GM23248 (cell line): ENCODE data around the gene TNNI2. TPM values are rescaled to one million over a fixed set of nuclear protein-coding genes. Genes with fewer than 3 reads are reported as not detected.

Experiments
- DNase-seq: peaks from one replicate; pipeline ENCODE4 v3.0.0-alpha.2; 2015
- H2AFZ ChIP-seq: fragments of 200-600 bp; sonication (generic); 2 replicates; pipeline ENCODE4 v1.6.1; 2016; ENCODE audit warnings: antibody characterized with exemption
- H3F3A ChIP-seq: fragments of 200-600 bp; sonication (generic); 2 replicates; pipeline ENCODE4 v1.6.1; 2016; ENCODE audit warnings: mild to moderate bottlenecking, antibody characterized with exemption, mixed run types; ENCODE audit not compliant: insufficient read depth
- H3K27ac ChIP-seq: fragments of 200-600 bp; sonication (generic); 2 replicates; pipeline ENCODE4 v1.5.1; 2016; ENCODE audit warnings: mild to moderate bottlenecking
- H3K27me3 ChIP-seq: fragments of 200-600 bp; sonication (generic); replicated peaks from 2 replicates; pipeline ENCODE4 v1.6.1; 2016; ENCODE audit warnings: mild to moderate bottlenecking; ENCODE audit not compliant: insufficient read depth
- H3K36me3 ChIP-seq: fragments of 200-600 bp; sonication (generic); 2 replicates; pipeline ENCODE4 v1.6.1; 2016; ENCODE audit warnings: low read depth, mild to moderate bottlenecking
- H3K4me1 ChIP-seq: fragments of 200-600 bp; sonication (generic); 2 replicates; pipeline ENCODE4 v1.6.1; 2016; ENCODE audit warnings: mild to moderate bottlenecking; ENCODE audit not compliant: insufficient read depth
- H3K4me2 ChIP-seq: fragments of 200-600 bp; sonication (generic); one replicate; pipeline ENCODE4 v1.6.1; 2016; ENCODE audit warnings: mild to moderate bottlenecking; ENCODE audit not compliant: unreplicated experiment
- H3K4me3 ChIP-seq: fragments of 200-600 bp; sonication (generic); 2 replicates; pipeline ENCODE4 v1.5.1; 2016; ENCODE audit warnings: mild to moderate bottlenecking
- H3K79me2 ChIP-seq: fragments of 200-600 bp; sonication (generic); 2 replicates; pipeline ENCODE4 v1.6.1; 2016; ENCODE audit warnings: mild to moderate bottlenecking; ENCODE audit not compliant: insufficient read depth
- H3K9ac ChIP-seq: fragments of 200-600 bp; sonication (generic); 2 replicates; pipeline ENCODE4 v1.6.1; 2016; ENCODE audit warnings: mild to moderate bottlenecking
- H3K9me2 ChIP-seq: fragments of 200-600 bp; sonication (generic); 2 replicates; pipeline ENCODE4 v1.6.1; 2016; ENCODE audit warnings: mixed run types, mild to moderate bottlenecking, moderate library complexity; ENCODE audit not compliant: insufficient read depth
- H3K9me3 ChIP-seq: fragments of 200-600 bp; sonication (generic); one replicate; pipeline ENCODE4 v1.6.1; 2017; ENCODE audit warnings: low read depth
- H4K20me1 ChIP-seq: fragments of 200-600 bp; sonication (generic); 2 replicates; pipeline ENCODE4 v1.6.0; 2016; ENCODE audit not compliant: insufficient read depth
- EZH2 ChIP-seq: fragments of 200-600 bp; sonication (generic); IDR thresholded peaks from 2 replicates; pipeline ENCODE4 v1.6.1; 2018; ENCODE audit warnings: antibody characterized with exemption, mild to moderate bottlenecking; ENCODE audit not compliant: insufficient read depth, poor library complexity, severe bottlenecking
- EZH2phosphoT487 ChIP-seq: fragments of 200-600 bp; sonication (generic); IDR thresholded peaks from 2 replicates; pipeline ENCODE4 v1.6.1; 2018; ENCODE audit warnings: antibody characterized with exemption, moderate library complexity, mild to moderate bottlenecking, low read depth; ENCODE audit not compliant: insufficient read depth
- WGBS, 2 experiments: methylation state at CpG; one replicate each; pipeline ENCODE4 v1.1.6; 2015 to 2017; ENCODE audit warnings: low lambda C conversion rate in 2 of 2, low coverage in 1 of 2; ENCODE audit errors: missing lambda C conversion rate in 2 of 2; 5-methylcytosine and 5-hydroxymethylcytosine counted together
- in situ Hi-C: fragments of 300-500 bp; cut with MboI; formaldehyde crosslinking; loops from 2 replicates; pipeline ENCODE4 v1.15.0; 2020
- polyA plus RNA-seq: library from polyadenylated mRNA; unstranded; fragments of >200 nt; fragmentation: Nextera tagmentation; extraction: Ambion mirVana; gene quantifications from 2 replicates; pipeline ENCODE4 v1.2.1, GENCODE V29; 2016
- total RNA-seq: library from RNA; depleted of rRNA; stranded (reverse); fragments of >200 nt; shearing (Covaris generic); gene quantifications from 2 replicates; pipeline ENCODE4 v1.2.3, GENCODE V29; 2014

The TNNI2 gene
- total and polyA plus RNA-seq, 2 experiments from 2014 or later, result not detected

DNA sequence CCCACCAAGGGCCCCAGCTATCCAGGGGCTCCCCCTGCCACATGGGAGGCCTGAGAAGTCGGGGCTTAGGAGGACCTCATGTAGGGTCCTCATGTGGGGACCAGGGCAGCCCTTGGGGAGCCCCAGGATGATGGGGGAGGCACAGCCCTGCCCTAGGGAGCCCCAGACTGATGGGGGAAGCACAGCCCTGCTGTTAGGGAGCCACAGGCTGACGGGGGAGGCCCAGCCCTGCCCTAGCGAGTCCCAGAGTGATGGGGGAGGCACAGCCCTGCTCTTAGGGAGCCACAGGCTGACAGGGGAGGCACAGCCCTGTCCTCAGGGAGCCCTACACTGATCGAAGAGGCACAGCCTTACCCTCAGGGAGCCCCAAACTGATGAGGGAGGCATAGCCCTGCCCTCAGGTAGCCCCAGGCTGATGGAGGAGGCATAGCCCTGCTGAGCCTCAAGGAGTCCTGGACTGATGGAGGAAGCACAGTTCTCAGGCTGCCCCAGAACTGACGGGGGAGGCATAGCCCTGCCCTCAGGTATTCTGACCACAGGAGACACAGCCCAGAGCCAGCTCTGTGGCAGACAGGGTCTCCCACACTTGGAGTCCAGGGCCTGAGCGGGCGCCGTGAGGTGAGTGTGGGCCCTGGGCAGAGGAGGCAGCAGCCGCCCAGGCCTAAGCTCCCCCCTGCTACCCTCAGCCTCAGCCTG is 42.1 kb downstream of the TNNI2 start:
- Histone ChIP-seq H3K4me3 (no peak overlapping the region), H3K79me2 (no peaks in the 10 kb centered on the region), H3K9me3 (no peaks in the 10 kb centered on the region), H4K20me1 (no peaks in the 10 kb centered on the region), H3K4me1 (no peaks in the 10 kb centered on the region), H3K9me2 (no peaks in the 10 kb centered on the region), H2AFZ (0 out of 2 replicates have a peak overlapping the region, but pooled peaks have one; percentile 38), H3K27me3 (no peaks in the 10 kb centered on the region), H3F3A (no peaks in the 10 kb centered on the region), H3K4me2 (no peak overlapping the region), H3K9ac (peak overlapping the region; percentile 51; the same call in 1 of the 2 replicates), H3K27ac (no peak overlapping the region), H3K36me3 (no peaks in the 10 kb centered on the region)
- TF ChIP-seq EZH2phosphoT487 (no peak), EZH2 (no peak)
- WGBS, 2 experiments, result 72 to 76% methylated on average over 9 of the region's 9 CpGs
- DNase-seq, result no peak
- in situ Hi-C loops, result no loop called here

DNA sequence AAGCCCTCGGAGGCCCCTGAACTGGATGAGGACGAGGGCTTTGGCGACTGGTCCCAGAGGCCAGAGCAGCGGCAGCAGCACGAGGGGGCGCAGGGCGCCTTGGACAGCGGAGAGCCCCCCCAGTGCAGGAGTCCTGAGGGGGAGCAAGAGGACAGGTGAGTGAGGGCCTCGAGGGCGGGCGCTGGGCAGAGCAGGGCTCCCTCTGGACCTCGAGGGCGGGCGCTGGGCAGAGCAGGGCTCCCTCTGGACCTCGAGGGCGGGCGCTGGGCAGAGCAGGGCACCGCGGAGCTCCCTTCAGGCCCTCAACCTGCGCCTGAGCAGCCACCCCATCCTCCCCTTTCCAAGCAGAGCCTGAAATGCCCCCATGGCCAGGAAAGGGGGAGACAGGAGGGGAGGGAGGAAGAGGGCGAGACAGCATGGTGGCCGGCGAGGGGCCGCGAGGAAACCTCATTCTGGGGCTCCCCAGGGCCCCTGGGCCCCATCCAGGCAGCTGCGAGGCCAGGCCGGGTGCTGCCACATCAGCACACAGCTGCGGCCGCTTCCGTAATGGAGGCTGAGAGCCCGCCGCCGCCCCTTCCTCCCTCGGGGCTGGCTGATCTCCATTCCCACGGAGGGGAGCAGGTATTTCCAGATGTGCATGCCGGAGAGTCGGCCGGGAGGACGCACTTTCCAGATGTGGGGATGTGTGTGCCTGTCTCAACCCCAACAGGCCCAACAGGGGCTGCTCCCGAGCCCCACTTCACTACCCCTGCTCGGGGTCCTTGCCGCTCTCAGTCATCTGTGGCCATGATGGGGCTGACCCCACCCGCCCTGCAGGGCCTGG is 42.9 kb downstream of the TNNI2 start:
- Histone ChIP-seq H3K4me3 (no peak overlapping the region), H2AFZ (no peak overlapping the region), H3K4me2 (no peak overlapping the region), H3K27me3 (no peaks in the 10 kb centered on the region), H3K9ac (no peak overlapping the region), H3K9me2 (no peaks in the 10 kb centered on the region), H3K79me2 (no peaks in the 10 kb centered on the region), H3K4me1 (no peaks in the 10 kb centered on the region), H3K36me3 (no peaks in the 10 kb centered on the region), H3K9me3 (no peaks in the 10 kb centered on the region), H4K20me1 (no peaks in the 10 kb centered on the region), H3F3A (no peaks in the 10 kb centered on the region), H3K27ac (no peak overlapping the region)
- WGBS, 2 experiments, result 55 to 56% methylated on average over 31 to 43 of the region's 43 CpGs
- in situ Hi-C loops, result no loop called here
- TF ChIP-seq EZH2phosphoT487, result no peak
- no peak for TF ChIP-seq EZH2
- DNase-seq, result no peak

DNA sequence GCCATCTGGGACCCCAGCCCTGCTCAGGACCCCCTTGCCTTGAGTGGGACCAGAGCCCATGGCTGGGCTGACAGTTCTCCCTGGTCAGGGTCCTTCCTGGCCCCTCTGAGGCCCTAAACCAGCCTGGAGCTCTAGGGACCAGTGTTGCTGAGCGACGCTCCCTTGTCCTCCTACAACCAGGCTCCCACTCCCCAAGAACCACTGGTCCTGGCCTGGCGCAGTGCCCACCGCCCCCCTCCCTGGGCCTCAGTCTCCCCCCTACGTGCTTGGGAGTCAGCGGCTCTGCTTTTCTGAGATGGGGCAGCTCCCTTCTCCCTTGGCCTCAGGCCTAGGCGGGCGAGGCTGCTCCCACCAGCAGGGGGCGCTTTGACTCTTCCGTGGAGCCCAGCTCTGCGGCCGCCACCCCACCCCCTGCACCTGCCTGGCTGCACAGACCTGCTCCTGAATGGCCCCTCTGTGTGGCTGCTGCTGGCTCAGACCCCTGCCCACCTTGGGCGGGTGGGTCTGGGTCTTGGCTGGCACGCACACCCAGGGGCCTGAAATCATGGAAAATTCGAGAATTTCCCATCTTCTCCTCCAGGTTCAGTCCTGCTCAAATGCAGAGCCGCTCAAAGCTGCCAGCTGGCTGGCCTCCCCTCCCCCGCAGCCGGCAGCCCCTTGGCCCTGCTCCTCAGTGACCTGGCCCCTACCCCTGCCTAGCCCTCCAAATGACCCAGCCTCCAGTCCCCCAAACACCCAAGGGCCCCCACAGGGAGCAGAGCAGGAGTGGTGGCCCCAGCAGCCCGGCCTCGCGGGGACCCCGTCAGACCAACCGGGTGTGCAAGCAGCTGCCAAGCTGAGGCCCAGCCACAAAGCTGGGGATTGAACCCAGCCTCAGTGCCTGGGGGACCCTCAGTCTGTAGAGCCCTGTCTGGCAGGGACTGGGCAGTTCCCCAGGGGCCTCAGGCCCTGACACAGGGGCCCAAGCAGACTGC is 43.8 kb downstream of the TNNI2 start:
- H3K36me3 ChIP-seq, result no peaks in the 10 kb centered on the region
- H3K27ac ChIP-seq, result no peak overlapping the region
- H3F3A ChIP-seq, result no peaks in the 10 kb centered on the region
- in situ Hi-C loops, result no loop called here
- no peaks in the 10 kb centered on the region for H4K20me1 ChIP-seq
- H3K27me3 ChIP-seq, result no peaks in the 10 kb centered on the region
- no peaks in the 10 kb centered on the region for H3K9me2 ChIP-seq
- H3K9me3 ChIP-seq, result no peaks in the 10 kb centered on the region
- H3K4me3 ChIP-seq, result no peak overlapping the region
- no peaks in the 10 kb centered on the region for H3K79me2 ChIP-seq
- TF ChIP-seq EZH2phosphoT487, result no peak
- no peak for TF ChIP-seq EZH2
- DNase-seq, result peak; percentile 73
- H3K9ac ChIP-seq, result no peak overlapping the region
- 24% methylated on average over 18 to 23 of the region's 23 CpGs for WGBS, 2 experiments
- H2AFZ ChIP-seq, result no peak overlapping the region
- no peaks in the 10 kb centered on the region for H3K4me1 ChIP-seq
- H3K4me2 ChIP-seq, result no peak overlapping the region
